A673 (cell line): ENCODE measurements around the gene PLAAT4.

Experiments used
- EZH2 ChIP-seq: fragments of 200-600 bp; sonication (generic); IDR thresholded peaks from 2 replicates; pipeline ENCODE4 v1.6.1; 2017; ENCODE audit warnings: borderline replicate concordance, low read depth, mild to moderate bottlenecking, mixed read lengths, antibody characterized with exemption, low read length; ENCODE audit not compliant: poor library complexity, severe bottlenecking
- TF ChIP-seq, protein P1 (sequence below): fragments of 300-800, 200-600 bp; sonication (generic); conservative IDR thresholded peaks from 2 replicates; pipeline ENCODE4 v1.5.1; 2017; ENCODE audit warnings: low read depth, mild to moderate bottlenecking, antibody characterized with exemption, low read length, moderate library complexity, mixed read lengths

- TF ChIP-seq, protein P1, sequence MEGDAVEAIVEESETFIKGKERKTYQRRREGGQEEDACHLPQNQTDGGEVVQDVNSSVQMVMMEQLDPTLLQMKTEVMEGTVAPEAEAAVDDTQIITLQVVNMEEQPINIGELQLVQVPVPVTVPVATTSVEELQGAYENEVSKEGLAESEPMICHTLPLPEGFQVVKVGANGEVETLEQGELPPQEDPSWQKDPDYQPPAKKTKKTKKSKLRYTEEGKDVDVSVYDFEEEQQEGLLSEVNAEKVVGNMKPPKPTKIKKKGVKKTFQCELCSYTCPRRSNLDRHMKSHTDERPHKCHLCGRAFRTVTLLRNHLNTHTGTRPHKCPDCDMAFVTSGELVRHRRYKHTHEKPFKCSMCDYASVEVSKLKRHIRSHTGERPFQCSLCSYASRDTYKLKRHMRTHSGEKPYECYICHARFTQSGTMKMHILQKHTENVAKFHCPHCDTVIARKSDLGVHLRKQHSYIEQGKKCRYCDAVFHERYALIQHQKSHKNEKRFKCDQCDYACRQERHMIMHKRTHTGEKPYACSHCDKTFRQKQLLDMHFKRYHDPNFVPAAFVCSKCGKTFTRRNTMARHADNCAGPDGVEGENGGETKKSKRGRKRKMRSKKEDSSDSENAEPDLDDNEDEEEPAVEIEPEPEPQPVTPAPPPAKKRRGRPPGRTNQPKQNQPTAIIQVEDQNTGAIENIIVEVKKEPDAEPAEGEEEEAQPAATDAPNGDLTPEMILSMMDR, result no peak
- TF ChIP-seq EZH2, result no peak
These were observed 43.5 kb upstream of the PLAAT4 start for GRCh38 chr11:63493127-63493526.
